HepG2 (cell line): ENCODE results near the gene SEMA3F. TPM values are rescaled to one million over a fixed set of nuclear protein-coding genes. Genes with fewer than 3 reads are reported as not detected.

Experiments
- ARNT2 ChIP-seq: sonication (generic); formaldehyde crosslinking; IDR thresholded peaks from 2 replicates; pipeline ENCODE4 v1.8.0; 2022; ENCODE audit warnings: mild to moderate bottlenecking, low read depth, missing genetic modification reagents, moderate library complexity
- FOSL1 ChIP-seq: sonication (generic); formaldehyde crosslinking; IDR thresholded peaks from 2 replicates; pipeline ENCODE4 v1.9.0; 2021; ENCODE audit warnings: missing genetic modification reagents, borderline replicate concordance
- FOXM1 ChIP-seq: sonication (generic); formaldehyde crosslinking; IDR thresholded peaks from 2 replicates; pipeline ENCODE4 v1.5.0; 2020; ENCODE audit warnings: missing genetic modification reagents
- GFI1 ChIP-seq: sonication (generic); formaldehyde crosslinking; IDR thresholded peaks from 2 replicates; pipeline ENCODE4 v1.5.0; 2020; ENCODE audit warnings: missing genetic modification reagents, mild to moderate bottlenecking, borderline replicate concordance
- KAT8 ChIP-seq: IDR thresholded peaks from 2 replicates; pipeline ENCODE4 v1.6.1; 2016; ENCODE audit warnings: missing genetic modification reagents, missing compliant biosample characterization
- MXD4 ChIP-seq: IDR thresholded peaks from 2 replicates; pipeline ENCODE4 v1.6.1; 2016; ENCODE audit warnings: mild to moderate bottlenecking, missing biosample characterization, missing genetic modification reagents
- PHB2 ChIP-seq: fragments of 450-650 bp; IDR thresholded peaks from 2 replicates; pipeline ENCODE4 v1.6.1; 2018; ENCODE audit not compliant: partially characterized antibody
- RNF2 ChIP-seq: fragments of 450-650 bp; conservative IDR thresholded peaks from 2 replicates; pipeline ENCODE4 v1.6.1; 2016; ENCODE audit warnings: low read depth
- SKI ChIP-seq: fragments of 450-650 bp; IDR thresholded peaks from one replicate; pipeline ENCODE4 v1.6.1; 2018; ENCODE audit warnings: mild to moderate bottlenecking; ENCODE audit not compliant: partially characterized antibody
- SP4 ChIP-seq: sonication (generic); formaldehyde crosslinking; IDR thresholded peaks from 2 replicates; pipeline ENCODE4 v1.8.1; 2023; ENCODE audit warnings: mild to moderate bottlenecking, missing genetic modification reagents
- SRSF1 ChIP-seq: fragments of 200-400 bp; formaldehyde crosslinking; optimal IDR thresholded peaks from 2 replicates; pipeline ENCODE3; 2017; ENCODE audit warnings: mild to moderate bottlenecking, low read depth, low read length, moderate library complexity
- XBP1 ChIP-seq: sonication (generic); formaldehyde crosslinking; IDR thresholded peaks from 2 replicates; pipeline ENCODE4 v1.5.0; 2020; ENCODE audit warnings: missing genetic modification reagents
- ZBTB7B ChIP-seq: sonication (generic); formaldehyde crosslinking; IDR thresholded peaks from 2 replicates; pipeline ENCODE4 v1.4.0; 2020; ENCODE audit warnings: missing genetic modification reagents
- ZNF713 ChIP-seq: sonication (generic); formaldehyde crosslinking; IDR thresholded peaks from 2 replicates; pipeline ENCODE4 v1.4.0; 2020; ENCODE audit warnings: mild to moderate bottlenecking, missing genetic modification reagents
- ZNF879 ChIP-seq: sonication (generic); formaldehyde crosslinking; IDR thresholded peaks from 2 replicates; pipeline ENCODE4 v1.8.1; 2023; ENCODE audit warnings: missing genetic modification reagents
- ZSCAN29 ChIP-seq: sonication (generic); formaldehyde crosslinking; conservative IDR thresholded peaks from 2 replicates; pipeline ENCODE4 v1.4.0; 2020; ENCODE audit warnings: mild to moderate bottlenecking, missing genetic modification reagents
- polyA plus RNA-seq, 8 experiments: library from polyadenylated mRNA; depleted of rRNA in 3 of 8; stranded (reverse) in 7 of 8; unstranded in 1 of 8; fragments of >200 nt; fragmentation: Illumina TruSeq in 4 of 8; extraction: Trizol in 4 of 8; gene quantifications; 2 replicates each; pipeline versions ENCODE4 v1.2.1 to v1.2.3, GENCODE V29; 2011 to 2016; ENCODE audit warnings: low read depth in 4 of 8, missing spikeins in 1 of 8, mixed read lengths in 1 of 8; ENCODE audit not compliant: insufficient read depth in 1 of 8
- total RNA-seq, 5 experiments: library from RNA; depleted of rRNA; stranded (reverse); fragments of >200 nt; fragmentation: Illumina TruSeq; extraction: Trizol; gene quantifications; 2 replicates each; pipeline ENCODE4 v1.2.3, GENCODE V29; 2016; ENCODE audit warnings: low read depth in 1 of 5
- TF ChIP-seq, protein P1 (sequence below): sonication (generic); formaldehyde crosslinking; IDR thresholded peaks from 2 replicates; pipeline ENCODE4 v1.4.0; 2020; ENCODE audit warnings: missing genetic modification reagents
- TF ChIP-seq, protein P2 (sequence below): sonication (generic); formaldehyde crosslinking; IDR thresholded peaks from 2 replicates; pipeline ENCODE4 v1.5.0; 2020; ENCODE audit warnings: missing genetic modification reagents
- TF ChIP-seq, protein P3 (sequence below): sonication (generic); formaldehyde crosslinking; IDR thresholded peaks from 2 replicates; pipeline ENCODE4 v1.4.0; 2020; ENCODE audit warnings: mild to moderate bottlenecking, missing genetic modification reagents
- TF ChIP-seq, protein P4 (sequence below): sonication (generic); formaldehyde crosslinking; IDR thresholded peaks from 2 replicates; pipeline ENCODE4 v1.4.0; 2020; ENCODE audit warnings: missing genetic modification reagents

SEMA3F gene
- total and polyA plus RNA-seq, 2 of the 13 experiments (the other 11 are each of a cell fraction or from before 2014, with no cell fraction given), result 7.6 to 17.2 TPM

DNA sequence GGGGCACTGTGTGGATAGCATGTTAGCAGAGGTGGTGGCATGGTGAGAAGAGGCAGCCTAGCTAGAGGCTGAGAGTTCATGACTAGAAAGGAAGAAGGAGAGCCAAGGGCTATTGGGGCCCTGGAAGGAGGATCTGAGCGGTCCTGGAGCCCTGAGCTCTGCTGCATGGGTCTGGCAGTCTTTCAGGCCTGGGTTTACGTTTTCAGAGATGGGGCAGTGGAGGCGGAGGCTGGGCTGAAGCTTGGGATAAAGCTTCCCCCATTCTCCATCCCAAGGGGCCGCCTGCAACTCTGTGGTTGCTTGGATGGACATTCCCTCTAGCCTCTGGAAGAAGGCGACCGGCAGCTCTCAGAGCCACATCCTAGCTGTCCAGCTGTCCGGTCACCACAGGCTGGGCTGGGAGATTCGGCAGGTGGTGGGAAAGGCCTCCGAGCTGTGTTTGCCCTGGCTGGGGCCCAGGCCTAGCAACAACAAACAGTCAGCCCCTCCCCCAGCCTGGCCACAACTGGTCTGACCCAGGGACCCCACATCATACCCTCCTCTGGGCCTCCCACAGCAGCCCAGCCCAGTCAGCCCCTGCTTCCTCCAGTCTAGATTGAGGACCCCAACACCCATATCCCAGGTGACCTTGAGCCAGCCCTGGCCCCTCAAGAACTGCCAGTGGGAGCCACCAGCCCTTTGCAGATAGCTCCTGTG, 48.1 kb downstream of the SEMA3F start (continued):
- TF ChIP-seq RNF2 (0 out of 2 replicates have a peak, but pooled peaks have one; percentile 23), ZSCAN29 (no peak), SRSF1 (no peak), ZNF713 (CRISPR knock-in tag) (no peak), SKI (peak; percentile 52), GFI1 (no peak), ZBTB7B (CRISPR knock-in tag) (peak; percentile 87), KAT8 (CRISPR knock-in tag) (peak; percentile 55; the same call in 1 of the 2 replicates), ZNF879 (CRISPR knock-in tag) (no peak), PHB2 (no peak), ARNT2 (CRISPR knock-in tag) (peak; percentile 6; the same call in 1 of the 2 replicates), MXD4 (no peak), FOXM1 (CRISPR knock-in tag) (no peak), XBP1 (no peak), SP4 (CRISPR knock-in tag) (peak; percentile 54; the same call in 1 of the 2 replicates), FOSL1 (no peak)
- TF ChIP-seq, protein P1, sequence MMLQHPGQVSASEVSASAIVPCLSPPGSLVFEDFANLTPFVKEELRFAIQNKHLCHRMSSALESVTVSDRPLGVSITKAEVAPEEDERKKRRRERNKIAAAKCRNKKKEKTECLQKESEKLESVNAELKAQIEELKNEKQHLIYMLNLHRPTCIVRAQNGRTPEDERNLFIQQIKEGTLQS (CRISPR knock-in tag), result no peak
- TF ChIP-seq, protein P2, sequence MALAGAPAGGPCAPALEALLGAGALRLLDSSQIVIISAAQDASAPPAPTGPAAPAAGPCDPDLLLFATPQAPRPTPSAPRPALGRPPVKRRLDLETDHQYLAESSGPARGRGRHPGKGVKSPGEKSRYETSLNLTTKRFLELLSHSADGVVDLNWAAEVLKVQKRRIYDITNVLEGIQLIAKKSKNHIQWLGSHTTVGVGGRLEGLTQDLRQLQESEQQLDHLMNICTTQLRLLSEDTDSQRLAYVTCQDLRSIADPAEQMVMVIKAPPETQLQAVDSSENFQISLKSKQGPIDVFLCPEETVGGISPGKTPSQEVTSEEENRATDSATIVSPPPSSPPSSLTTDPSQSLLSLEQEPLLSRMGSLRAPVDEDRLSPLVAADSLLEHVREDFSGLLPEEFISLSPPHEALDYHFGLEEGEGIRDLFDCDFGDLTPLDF, result no peak
- TF ChIP-seq, protein P3, sequence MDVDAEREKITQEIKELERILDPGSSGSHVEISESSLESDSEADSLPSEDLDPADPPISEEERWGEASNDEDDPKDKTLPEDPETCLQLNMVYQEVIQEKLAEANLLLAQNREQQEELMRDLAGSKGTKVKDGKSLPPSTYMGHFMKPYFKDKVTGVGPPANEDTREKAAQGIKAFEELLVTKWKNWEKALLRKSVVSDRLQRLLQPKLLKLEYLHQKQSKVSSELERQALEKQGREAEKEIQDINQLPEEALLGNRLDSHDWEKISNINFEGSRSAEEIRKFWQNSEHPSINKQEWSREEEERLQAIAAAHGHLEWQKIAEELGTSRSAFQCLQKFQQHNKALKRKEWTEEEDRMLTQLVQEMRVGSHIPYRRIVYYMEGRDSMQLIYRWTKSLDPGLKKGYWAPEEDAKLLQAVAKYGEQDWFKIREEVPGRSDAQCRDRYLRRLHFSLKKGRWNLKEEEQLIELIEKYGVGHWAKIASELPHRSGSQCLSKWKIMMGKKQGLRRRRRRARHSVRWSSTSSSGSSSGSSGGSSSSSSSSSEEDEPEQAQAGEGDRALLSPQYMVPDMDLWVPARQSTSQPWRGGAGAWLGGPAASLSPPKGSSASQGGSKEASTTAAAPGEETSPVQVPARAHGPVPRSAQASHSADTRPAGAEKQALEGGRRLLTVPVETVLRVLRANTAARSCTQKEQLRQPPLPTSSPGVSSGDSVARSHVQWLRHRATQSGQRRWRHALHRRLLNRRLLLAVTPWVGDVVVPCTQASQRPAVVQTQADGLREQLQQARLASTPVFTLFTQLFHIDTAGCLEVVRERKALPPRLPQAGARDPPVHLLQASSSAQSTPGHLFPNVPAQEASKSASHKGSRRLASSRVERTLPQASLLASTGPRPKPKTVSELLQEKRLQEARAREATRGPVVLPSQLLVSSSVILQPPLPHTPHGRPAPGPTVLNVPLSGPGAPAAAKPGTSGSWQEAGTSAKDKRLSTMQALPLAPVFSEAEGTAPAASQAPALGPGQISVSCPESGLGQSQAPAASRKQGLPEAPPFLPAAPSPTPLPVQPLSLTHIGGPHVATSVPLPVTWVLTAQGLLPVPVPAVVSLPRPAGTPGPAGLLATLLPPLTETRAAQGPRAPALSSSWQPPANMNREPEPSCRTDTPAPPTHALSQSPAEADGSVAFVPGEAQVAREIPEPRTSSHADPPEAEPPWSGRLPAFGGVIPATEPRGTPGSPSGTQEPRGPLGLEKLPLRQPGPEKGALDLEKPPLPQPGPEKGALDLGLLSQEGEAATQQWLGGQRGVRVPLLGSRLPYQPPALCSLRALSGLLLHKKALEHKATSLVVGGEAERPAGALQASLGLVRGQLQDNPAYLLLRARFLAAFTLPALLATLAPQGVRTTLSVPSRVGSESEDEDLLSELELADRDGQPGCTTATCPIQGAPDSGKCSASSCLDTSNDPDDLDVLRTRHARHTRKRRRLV (CRISPR knock-in tag), result no peak
- TF ChIP-seq, protein P4, sequence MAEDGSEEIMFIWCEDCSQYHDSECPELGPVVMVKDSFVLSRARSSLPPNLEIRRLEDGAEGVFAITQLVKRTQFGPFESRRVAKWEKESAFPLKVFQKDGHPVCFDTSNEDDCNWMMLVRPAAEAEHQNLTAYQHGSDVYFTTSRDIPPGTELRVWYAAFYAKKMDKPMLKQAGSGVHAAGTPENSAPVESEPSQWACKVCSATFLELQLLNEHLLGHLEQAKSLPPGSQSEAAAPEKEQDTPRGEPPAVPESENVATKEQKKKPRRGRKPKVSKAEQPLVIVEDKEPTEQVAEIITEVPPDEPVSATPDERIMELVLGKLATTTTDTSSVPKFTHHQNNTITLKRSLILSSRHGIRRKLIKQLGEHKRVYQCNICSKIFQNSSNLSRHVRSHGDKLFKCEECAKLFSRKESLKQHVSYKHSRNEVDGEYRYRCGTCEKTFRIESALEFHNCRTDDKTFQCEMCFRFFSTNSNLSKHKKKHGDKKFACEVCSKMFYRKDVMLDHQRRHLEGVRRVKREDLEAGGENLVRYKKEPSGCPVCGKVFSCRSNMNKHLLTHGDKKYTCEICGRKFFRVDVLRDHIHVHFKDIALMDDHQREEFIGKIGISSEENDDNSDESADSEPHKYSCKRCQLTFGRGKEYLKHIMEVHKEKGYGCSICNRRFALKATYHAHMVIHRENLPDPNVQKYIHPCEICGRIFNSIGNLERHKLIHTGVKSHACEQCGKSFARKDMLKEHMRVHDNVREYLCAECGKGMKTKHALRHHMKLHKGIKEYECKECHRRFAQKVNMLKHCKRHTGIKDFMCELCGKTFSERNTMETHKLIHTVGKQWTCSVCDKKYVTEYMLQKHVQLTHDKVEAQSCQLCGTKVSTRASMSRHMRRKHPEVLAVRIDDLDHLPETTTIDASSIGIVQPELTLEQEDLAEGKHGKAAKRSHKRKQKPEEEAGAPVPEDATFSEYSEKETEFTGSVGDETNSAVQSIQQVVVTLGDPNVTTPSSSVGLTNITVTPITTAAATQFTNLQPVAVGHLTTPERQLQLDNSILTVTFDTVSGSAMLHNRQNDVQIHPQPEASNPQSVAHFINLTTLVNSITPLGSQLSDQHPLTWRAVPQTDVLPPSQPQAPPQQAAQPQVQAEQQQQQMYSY, result no peak
